GM18517 (cell line): Measurements from ENCODE around the gene KCNIP4.

Experiments used
- ATAC-seq: cut with Tn5 transposase; IDR thresholded peaks from one replicate; pipeline ENCODE4 v1.9.1; 2021; ENCODE audit warnings: mild to moderate bottlenecking, moderate library complexity; ENCODE audit not compliant: unreplicated experiment

The KCNIP4 gene

DNA sequence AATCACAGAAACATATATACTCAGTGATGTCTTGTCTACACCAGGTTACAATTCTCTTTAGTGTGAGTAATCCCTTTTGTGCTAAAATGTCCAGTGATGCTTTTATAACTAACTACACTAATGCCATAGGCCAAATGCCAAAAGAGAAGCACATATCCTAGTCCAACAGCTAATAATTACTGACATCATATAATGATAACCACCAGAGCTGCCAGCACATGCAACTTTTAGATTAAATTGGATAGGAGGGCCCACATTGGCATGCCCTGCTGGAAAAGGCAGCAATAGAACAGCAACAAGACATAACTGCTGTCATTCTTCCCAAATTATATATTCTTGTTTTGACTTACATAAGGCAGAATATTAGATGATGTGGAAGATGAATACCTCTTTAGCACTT lies 238.8 kb downstream of the KCNIP4 start:
- ATAC-seq, result no peak

DNA sequence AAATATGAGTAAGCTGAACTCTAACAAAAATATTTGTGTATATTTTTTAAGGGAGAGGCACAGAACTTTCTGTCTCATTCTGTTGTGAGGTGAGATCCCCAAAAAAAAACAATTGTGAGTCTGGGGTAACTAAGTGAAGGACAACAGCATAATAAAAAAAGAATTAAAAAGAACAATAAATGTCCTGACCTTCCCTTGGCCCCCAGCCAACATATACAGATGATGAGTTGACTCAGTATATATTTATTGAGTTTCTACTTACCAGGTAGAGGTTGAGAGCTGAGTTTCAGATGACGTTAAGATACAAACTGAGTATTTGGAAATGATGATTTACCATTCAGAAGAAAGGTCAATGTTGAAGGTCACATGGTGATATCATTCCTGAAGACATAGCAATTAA lies 239.5 kb downstream of the KCNIP4 start:
- no peak for ATAC-seq

DNA sequence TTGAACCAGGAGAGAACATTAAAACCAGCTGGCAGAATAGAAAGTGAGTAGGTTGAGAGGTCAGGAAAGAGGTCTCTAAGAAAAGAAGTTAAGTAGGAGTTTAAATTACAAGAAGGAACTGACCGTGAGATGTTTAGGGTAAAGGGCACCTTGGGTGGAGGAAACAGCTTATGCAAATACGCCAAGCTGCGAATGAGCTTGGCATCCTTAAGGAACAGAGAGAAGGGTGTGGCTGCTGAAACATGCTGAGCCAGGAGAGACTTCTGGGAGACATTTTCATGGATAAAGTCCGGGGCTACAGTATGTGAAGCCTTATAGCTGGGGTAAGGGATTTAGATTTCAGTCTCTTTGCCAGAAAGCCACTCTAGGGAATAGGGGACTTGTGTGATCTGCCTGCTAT lies 249.1 kb downstream of the KCNIP4 start:
- no peak for ATAC-seq

DNA sequence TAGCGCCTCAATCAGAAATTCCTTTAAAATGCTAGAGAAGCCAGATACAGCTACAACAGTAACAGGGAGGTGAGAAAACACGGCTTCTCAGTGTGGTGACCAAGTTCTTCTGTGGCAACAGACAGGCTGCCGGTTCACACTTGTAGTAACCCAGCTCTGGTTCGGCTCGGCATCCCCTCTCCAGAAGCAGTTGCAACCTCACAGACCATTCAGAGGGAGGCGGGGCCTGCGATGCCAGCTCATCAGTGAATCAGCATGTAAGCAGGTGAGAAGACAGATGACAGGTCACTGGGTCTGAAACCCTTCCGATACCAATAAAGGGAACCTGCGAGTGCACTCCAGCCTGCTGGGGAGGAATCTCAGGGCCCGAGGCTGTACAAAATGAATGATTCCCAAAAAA lies 251.0 kb downstream of the KCNIP4 start:
- no peak for ATAC-seq

DNA sequence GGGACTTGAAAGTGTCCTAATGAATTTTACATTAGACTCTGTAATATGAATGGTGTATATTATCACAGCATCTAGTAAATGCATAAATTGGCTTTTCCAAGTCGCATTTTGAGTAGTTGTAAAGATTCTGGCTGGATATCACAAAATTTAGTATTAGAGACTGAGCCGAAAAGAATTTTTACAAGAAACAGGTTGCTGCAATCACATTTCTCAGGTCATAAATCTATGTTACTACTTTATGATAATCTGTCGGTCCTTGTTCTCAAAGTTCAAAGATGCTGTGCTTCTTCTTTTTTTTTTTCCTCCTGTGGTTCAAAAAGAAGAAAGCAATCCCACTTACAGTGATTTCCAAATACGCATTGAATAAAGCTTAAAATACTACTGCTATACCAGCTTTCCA lies 253.4 kb downstream of the KCNIP4 start:
- no peak for ATAC-seq

DNA sequence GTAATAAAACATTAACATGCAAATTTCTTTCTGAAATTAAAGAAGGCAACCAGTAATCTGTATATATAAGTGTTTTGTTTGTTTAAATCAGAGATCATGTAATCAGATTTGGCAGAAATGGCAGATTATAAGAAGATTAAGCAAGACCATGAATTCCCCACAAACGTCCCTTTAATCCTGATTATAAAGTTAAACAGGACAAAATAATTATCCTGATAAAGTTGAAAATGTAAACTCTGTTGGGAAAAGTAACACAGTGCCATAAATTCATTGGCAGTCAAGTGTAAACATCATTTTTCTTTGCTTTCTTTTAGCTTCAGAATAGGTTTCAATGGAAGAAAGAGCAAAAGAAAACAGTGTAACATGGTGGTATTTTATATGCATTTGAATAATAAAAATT lies 256.3 kb downstream of the KCNIP4 start:
- ATAC-seq, result no peak

DNA sequence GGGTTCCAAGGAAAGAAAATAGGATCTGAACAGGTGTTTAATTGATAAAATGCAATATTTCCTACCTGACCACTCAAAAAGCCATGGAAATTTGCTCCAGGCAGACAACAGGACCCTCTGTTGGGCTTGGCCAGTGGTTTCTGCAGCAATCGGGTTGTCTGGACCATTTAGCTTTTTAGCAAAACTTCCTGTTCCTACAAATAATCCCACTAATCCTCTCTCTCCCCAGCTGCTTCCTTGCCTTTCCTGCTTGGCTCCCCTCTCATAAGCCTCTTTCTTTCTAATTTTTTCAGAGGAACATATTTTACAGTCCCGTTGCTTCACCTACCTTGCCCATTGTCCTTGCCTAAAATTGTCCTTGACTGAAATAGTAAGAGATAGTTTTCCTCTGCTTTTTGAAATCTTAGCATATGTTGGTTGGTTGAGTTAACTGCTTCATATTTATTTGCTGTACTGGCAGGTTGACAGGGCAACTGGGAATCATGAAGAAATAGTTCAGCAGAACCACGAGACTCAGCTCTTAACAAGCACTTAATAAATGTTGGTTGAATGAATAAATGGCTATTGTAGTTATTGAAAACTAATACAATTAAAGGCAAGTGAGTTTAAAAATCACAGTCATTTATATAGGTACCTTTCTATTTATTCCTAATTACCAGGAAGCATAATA lies 259.8 kb downstream of the KCNIP4 start:
- ATAC-seq, result no peak

DNA sequence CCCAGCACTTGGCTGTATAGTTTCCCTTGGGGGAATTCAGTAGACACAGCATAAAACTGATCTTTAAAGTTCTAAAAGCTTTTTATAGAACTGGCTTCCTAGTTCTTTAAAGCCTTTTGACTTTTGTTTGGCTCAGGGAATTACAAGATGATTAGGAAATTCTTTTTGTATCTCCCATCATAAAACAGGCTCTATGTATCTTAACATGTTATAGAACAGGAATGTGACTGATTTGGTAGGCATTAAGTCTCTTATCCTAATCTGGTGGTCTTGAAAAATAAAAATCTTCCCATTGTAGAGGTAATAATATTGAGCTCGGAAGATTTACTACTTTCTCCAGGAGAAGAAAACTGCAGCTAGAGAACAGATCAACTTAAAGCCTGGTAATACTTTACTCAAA lies 262.7 kb downstream of the KCNIP4 start:
- ATAC-seq, result no peak

DNA sequence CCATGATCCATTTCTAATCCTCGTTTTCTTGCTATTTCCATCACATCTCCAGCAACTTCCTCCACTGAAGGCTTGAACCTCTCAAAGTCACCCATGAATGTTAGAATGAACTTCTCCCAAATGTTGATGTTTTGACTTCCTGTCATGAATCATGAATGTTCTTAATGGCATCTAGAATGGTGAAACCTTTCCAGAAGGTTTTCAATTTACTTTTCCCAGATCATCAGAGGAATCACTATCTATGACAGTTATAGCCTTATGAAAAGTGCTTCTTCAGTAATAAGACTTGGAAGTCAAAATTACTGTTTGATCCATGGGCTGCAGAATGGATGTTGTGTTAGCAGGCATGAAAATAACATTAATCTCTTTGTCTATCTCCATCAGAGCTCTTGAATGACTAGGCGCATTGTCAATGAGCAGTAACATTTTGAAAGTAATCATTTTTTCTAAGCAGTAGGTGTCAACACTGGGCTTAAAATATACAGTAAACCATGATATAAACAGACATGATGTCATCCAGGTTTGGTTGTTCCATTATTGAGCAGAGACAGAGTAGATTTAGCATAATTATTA lies 268.2 kb downstream of the KCNIP4 start:
- no peak for ATAC-seq

DNA sequence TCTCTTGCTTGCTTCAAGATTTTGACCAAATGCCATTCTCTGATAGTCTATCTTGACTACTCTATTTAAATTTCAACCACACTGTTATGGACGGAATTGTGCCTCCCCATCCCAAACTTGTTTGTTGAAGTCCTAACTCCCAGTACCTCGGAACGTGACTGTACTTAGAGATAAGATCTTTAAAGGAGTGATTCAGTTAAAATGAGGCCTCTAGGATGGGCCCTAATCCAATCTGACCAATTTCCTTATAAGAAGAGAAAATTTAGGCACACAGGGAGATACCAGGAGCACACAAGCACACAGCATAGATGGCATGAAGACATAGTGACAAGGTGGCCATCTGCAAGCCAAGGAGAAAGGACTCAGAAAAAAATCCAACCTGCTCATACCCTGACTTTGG lies 269.9 kb downstream of the KCNIP4 start:
- ATAC-seq, result no peak

DNA sequence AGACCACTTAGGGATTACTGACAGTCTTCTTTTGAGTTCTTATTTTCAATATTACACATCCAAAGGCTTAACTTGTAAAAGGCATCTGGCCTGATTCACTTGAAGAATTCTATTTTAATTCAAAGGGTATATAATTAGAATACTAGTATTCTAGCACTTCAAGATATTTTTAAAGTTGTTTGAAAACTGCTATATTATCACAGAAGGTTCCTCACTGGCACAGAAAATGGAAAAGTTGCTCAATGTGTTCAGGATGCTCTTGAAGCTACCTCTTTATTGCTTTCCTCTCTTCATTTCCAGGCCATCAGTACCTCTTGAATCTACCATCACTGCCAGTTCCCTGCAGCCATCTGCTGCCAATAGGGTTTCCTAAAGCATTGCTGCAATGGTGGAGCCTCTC lies 271.4 kb downstream of the KCNIP4 start:
- no peak for ATAC-seq

DNA sequence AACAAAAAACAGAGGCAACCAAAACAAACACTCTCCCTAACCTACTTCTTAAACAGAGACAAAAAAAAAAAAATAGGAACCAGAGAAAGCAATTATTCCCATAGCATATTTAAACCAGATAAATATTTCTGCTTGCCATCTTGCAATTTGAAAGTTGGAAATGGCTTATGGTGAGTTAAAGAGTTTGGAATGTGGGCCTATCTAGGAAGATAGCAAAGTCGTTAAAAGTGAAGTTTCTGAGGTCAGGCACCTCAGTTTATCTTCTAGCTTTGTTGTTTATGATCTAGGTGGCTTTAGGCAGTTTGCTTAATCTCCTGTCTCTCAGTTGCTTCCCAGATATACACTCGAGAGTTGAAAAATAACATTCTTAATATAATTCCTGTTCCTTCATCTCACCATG lies 284.2 kb downstream of the KCNIP4 start:
- no peak for ATAC-seq

DNA sequence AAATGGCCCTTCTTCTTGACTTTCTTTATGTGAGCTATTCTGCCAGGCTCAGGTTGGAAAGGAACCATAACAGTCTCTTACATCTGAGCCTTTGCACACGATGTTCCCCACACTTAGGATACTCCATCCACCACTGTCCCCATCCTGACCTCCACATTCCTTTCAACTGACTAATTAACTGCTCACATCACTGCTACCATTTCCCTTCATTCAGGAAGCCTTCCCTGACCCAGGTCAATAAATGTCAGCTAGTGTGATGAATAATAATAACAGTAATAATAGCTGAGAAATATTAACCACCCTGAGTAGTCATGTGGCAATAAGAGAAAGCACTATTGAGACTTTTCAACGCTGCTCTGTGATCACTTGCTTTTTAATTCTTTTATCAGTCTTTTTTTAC lies 291.7 kb downstream of the KCNIP4 start:
- ATAC-seq, result no peak

DNA sequence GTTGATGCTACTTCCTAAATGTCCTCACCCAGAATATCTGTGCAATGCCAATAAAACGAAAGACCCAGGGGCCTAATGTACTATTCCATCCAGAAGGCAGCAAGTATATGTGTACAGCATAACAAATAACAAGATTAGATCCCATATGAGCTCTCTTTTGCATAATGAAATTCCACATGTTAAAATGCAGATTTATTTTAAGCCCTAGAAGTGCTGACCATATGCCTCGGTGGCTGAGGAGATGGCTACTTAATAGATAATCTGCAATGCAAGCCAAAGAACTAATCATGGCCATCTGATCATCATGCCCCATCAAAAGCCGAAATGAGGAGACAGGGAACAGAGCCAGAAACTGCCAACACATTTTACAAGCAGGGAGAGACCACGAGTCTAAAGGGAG lies 293.5 kb downstream of the KCNIP4 start:
- ATAC-seq, result no peak

DNA sequence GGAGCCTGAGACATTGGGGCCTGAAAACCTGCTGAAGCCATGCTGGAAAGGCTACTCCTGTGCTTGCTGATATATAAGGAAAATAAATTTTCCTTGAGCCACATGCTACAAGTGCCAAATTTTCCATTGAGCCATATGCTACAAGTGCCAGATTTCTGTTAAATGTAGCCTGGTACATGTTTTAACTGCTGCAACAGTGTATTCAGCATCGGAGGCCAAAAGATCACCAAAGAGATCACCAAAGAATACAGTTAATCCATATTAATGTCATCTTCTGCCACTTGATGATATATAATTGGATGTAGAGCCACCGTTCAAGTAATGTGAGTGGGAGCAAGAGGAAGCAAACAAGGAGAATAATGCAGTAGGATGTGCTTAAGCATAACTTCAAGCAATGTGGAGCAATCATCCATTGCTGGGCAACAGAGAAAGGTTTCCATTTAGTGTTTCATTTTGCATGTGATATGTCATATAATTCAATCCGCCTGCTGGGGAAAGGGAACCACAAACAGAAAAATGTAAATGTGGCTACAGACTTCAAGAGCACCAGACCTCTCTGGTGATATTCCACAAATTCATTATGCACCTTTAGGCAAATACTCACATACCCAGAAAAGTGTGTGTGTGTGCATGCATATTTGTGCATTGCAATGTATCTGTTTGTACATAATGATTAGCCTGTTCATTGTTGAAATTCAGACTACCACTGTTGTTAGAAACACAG lies 295.9 kb downstream of the KCNIP4 start:
- no peak for ATAC-seq

DNA sequence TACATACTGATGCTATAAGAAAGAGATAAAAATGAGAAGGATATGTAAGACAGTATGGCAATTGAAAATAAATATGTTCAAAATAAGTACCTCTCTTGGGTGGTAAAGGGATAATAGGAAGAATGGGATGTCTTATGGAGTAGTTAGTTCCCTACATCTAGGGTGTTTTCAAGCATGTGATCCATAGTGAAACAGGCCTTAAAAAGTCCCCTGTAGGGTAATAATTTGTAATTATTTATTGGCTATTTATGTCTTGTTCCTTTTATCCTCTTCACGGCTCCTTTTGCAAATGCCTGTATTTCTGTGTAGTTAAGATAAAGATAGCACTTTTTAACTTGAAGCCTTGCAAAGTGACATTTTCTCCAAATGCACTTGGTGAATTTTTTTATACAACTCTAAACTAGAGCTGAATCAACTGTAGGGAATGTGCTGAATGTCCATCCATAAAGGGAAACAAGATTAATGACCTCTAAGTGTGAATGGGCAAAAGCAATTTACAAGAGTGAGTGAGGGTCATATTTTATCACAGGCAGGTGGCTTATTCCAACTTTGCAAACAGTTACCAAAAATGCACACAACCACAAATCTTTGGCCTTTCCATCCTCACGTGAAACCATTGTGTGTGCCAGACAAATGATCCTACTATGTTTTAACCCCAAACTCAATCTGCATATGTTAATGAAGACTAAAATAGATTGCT lies 299.0 kb downstream of the KCNIP4 start:
- ATAC-seq, result no peak

DNA sequence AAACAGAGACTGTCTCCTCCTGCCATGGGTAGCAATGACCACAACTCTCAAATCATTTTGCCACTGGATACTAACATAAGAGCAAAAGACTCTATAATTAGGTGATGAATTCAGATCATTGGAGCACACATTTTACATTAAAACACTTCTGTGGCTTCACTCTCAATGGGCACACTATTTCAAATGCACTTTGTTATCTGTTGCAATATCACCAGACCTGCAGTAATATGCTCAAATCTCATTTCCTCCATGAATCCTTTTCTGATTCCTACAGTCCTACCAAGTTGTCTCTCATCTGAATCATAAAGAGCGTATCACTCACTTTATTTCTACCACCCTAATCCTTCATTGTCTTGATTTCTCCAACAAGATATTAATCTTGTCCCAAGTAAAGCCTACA lies 302.8 kb downstream of the KCNIP4 start:
- no peak for ATAC-seq

DNA sequence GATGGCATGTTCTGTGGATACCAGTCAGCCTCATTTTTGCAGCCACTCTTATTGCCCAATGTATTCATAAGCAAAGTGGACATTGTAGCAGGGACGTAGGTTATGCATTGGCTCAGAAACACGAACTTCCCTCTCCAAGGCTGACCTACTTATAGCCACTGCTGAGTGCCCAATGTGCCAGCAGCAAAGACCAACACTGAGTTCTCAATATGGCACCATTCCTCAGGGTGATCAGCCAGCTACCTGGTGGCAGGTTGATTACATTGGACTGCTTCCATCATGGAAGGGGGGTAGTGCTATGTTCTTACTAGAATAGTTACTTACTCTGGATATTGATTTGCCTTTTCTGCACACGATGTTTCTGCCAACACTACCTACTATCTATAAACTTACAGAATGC lies 306.9 kb downstream of the KCNIP4 start:
- ATAC-seq, result no peak

DNA sequence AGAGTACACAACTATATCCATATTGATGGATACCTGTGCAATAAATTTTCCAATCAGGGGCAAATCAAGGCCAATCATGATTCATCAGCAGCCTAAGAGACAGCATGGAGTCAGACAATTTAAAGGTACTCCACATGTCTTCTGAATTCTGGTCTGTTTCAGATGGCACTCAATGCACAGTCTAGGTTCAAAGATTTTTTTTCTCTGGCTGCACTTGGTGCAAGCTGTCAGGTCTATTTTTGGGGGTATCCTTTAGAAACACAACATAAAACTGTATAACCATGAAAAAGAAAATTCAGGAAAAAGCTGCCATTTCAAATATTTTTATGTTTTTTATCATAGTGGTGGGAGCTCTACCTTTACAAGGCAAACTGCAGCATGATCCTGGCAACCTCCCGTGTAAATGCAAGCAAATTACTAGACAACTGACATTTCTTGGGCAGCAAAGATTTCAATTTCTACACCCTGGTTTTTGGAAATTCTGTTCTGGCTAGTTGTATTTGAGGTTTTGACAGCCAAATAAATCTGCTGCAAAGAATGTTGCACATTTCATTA lies 310.3 kb downstream of the KCNIP4 start:
- ATAC-seq, result no peak

DNA sequence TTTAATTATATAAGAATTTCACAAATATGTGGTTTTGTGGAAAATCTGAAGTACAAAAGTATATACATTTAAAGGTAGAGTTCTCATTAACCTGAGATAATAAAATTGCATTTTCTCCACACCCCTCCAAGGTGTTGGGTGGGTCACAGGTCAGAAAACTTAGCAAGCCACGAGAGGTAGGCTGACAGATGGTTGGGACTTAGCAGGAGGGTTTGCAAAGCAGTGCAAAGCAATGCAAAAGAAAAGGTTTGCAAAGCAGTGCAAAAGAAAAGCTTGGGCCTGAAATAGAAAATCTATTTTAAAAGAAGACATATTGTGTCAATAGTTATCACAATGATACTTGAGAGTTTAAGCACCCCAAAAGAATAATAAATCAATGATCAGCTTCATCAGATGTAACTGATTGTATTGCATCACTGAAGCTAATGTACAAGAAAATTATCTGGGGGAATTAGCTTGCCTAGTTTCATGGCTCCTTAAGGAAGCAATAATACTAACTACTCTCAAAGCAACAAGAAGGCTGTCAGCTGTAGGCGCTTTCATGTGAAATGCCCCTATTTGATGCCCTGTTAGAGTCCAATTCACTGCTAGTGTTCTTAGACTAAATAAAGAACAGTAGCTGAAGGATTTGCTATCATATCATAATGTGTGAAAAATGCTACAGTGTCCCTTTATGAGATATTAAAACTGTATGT lies 319.5 kb downstream of the KCNIP4 start:
- no peak for ATAC-seq

DNA sequence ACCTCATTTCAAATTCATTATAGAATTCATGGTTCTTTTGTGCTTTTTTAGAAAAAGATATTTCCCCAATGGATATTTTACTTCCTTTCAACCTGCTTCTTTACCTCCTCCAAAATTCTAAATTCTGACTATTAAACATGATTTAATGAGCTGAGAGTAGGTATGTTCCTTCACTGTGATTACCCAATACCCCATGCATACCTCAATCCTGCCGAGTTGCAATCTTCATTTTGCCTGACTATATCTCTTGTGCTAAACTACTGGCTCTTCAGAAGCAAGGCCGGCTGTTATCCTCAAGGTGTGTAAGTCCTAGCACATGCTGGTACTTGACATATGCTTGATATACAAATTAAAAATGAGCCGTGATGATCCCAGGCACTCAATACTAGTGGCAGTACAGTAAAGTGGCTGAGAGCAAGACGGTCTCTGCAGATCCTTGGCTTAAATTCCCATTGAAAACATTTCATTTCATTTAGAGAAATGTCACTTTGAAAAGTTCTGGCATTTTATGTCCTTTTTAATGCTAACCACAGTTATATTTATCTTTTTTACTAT lies 320.4 kb downstream of the KCNIP4 start:
- no peak for ATAC-seq
